Measurements from ENCODE around the gene DGLUCY. TPM values are rescaled to one million over a fixed set of nuclear protein-coding genes. Genes with fewer than 3 reads are reported as not detected.
"Not testable (repeated sequence)": the region's sequence is repeated elsewhere in the genome, so short reads cannot be mapped to it uniquely, and the experiment has no call there.

DGLUCY gene
- total and polyA plus RNA-seq, 5 donors from 2014 or later, result 45.2 to 120 (median 60.8) TPM

GRCh38 chr14:91245616-91246015 lies 131.7 kb downstream of the DGLUCY start:
- H3K36me3 ChIP-seq (ENCODE audit: control insufficient read depth, insufficient read depth, low read length); H3K9me3 Mint-ChIP-seq; ATAC-seq (ENCODE audit: low read depth in 2 of 2); H3K9me3 ChIP-seq (ENCODE audit: control insufficient read depth in 2 of 2, low read length in 2 of 2); H3K27me3 ChIP-seq (ENCODE audit: control insufficient read depth, insufficient read depth, low read length); DNase-seq: not testable (repeated sequence)
- Mint-ChIP-seq H3K36me3 (peaks cover 14% of the 10 kb centered on the region), H3K4me3 (peak overlapping the region; percentile 84 to 100 (median 92)), H3K4me1 (peaks cover 23 to 97% (median 75%) of the 10 kb centered on the region in 4 donors), H3K27ac (peak overlapping the region; percentile 96 to 100 (median 99)), H3K27me3 (peaks cover 11% of the 10 kb centered on the region)
- Histone ChIP-seq H3K4me1 (ENCODE audit: control insufficient read depth, insufficient read depth, low read length, poor library complexity, severe bottlenecking) (peaks cover 92% of the 10 kb centered on the region), H3K27ac (ENCODE audit: insufficient read depth, low read length, poor library complexity, severe bottlenecking) (peak overlapping the region; percentile 98), H3K4me3 (ENCODE audit: low read depth, low read length) (peak overlapping the region; percentile 92)

- H3K27me3 Mint-ChIP-seq, result peaks cover 11% of the 10 kb centered on the region
- peaks cover 24 to 96% (median 75%) of the 10 kb centered on the region in 4 donors for H3K4me1 Mint-ChIP-seq
- H3K27ac Mint-ChIP-seq, result peak overlapping the region; percentile 96 to 100 (median 99)
- DNase-seq (peak; percentile 78 to 96 (median 89)), ATAC-seq (ENCODE audit: low read depth in 2 of 2) (peak; percentile 69 to 75)
- H3K36me3 ChIP-seq (ENCODE audit: control insufficient read depth, insufficient read depth, low read length), result peaks cover 2% of the 10 kb centered on the region
- H3K9me3 ChIP-seq (ENCODE audit: control insufficient read depth in 2 of 2, low read length in 2 of 2), result no peaks in the 10 kb centered on the region
- peak overlapping the region; percentile 98 for H3K27ac ChIP-seq (ENCODE audit: insufficient read depth, low read length, poor library complexity, severe bottlenecking)
- H3K4me3 Mint-ChIP-seq, result peak overlapping the region; percentile 84 to 100 (median 92)
- no peaks in the 10 kb centered on the region for H3K27me3 ChIP-seq (ENCODE audit: control insufficient read depth, insufficient read depth, low read length)
- peaks cover 0 to 9% (median 4%) of the 10 kb centered on the region in 7 donors for H3K9me3 Mint-ChIP-seq
- peak overlapping the region; percentile 32 for H3K4me3 ChIP-seq (ENCODE audit: low read depth, low read length)
- H3K4me1 ChIP-seq (ENCODE audit: control insufficient read depth, insufficient read depth, low read length, poor library complexity, severe bottlenecking), result peaks cover 93% of the 10 kb centered on the region
- H3K36me3 Mint-ChIP-seq, result peaks cover 14% of the 10 kb centered on the region
Observed at GRCh38 chr14:91246051-91246852, 132.4 kb downstream of the DGLUCY start.

DNA sequence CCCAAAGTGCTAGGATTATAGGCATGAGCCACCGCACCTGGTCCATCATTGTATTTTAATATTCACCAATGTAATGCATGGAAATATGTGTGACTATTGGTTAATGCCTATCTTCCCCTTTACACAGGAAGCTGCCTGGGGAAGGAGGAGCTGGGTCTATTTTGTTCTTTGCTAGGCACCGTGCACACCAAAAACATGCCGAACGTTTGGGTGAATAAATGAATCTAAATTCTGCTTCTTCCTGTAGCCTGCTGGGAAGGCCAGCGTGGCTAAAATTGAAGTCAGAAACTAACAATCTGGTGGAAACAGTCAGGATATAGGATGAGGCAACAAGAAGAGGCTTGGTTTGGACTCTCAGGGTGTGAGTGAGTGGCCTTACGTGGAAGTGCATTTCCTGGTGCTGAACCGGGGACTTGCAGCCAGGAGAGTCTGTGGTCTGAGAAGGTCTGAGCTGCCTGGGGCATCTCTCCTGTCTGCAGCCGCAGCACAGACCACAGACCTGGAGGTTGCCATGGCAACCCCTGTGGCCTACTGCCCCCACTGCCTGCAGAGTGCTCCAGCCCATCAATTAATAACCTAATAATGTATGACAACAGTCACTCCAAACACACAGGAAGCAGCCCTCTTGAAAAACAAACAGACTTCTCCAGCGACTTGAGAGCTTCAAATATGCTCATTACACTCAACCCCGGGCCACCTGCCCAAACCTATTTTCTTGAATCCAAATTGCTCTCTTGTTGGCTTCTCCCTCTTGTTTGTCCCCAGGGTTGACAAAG lies 136.2 kb downstream of the DGLUCY start:
- Histone ChIP-seq H3K4me3 (ENCODE audit: low read depth, low read length) (peak overlapping the region; percentile 61), H3K27ac (ENCODE audit: insufficient read depth, low read length, poor library complexity, severe bottlenecking) (peak overlapping the region; percentile 98), H3K9me3 (ENCODE audit: control insufficient read depth in 2 of 2, low read length in 2 of 2) (no peaks in the 10 kb centered on the region), H3K36me3 (ENCODE audit: control insufficient read depth, insufficient read depth, low read length) (peaks cover 2% of the 10 kb centered on the region), H3K4me1 (ENCODE audit: control insufficient read depth, insufficient read depth, low read length, poor library complexity, severe bottlenecking) (peaks cover 90% of the 10 kb centered on the region), H3K27me3 (ENCODE audit: control insufficient read depth, insufficient read depth, low read length) (no peaks in the 10 kb centered on the region)
- H3K36me3 Mint-ChIP-seq, result peaks cover 11% of the 10 kb centered on the region
- ATAC-seq (ENCODE audit: low read depth in 2 of 2) (no peak), DNase-seq (peak; percentile 43 to 78 (median 55))
- H3K4me1 Mint-ChIP-seq, result peaks cover 32 to 90% (median 68%) of the 10 kb centered on the region in 4 donors
- peak overlapping the region; percentile 94 to 99 (median 96) for H3K27ac Mint-ChIP-seq
- peak overlapping the region; percentile 71 to 83 (median 80) for H3K4me3 Mint-ChIP-seq
- H3K9me3 Mint-ChIP-seq, result peaks cover 0 to 9% (median 4%) of the 10 kb centered on the region in 7 donors
- peaks cover 3% of the 10 kb centered on the region for H3K27me3 Mint-ChIP-seq

DNA sequence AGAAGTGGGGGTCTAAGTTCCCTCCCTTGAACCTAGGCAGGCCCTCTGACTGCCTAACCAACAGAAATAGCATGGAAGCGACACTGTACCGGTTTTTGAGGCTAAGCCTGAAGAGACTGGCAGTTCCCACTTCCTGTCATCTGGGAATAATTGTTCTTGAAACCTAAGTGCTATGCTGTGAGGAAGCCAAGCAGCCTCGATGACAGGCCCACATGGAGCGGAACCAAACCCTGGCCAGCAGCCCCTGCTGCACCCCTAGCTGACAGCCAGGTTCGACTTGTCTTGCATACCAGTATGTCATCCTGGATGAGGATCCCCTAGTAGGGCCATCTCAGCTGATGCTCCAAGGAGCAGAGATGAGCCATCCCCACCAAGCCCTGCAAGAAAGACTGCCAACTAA lies 137.0 kb downstream of the DGLUCY start:
- no peak for DNase-seq
- H3K4me3 Mint-ChIP-seq, result peak overlapping the region in 3 of 4 donors; percentile 79 to 83 (median 81)
- H3K4me1 ChIP-seq (ENCODE audit: control insufficient read depth, insufficient read depth, low read length, poor library complexity, severe bottlenecking), result peaks cover 89% of the 10 kb centered on the region
- ATAC-seq (ENCODE audit: low read depth in 2 of 2), result no peak
- no peaks in the 10 kb centered on the region for H3K9me3 ChIP-seq (ENCODE audit: control insufficient read depth in 2 of 2, low read length in 2 of 2)
- H3K27me3 ChIP-seq (ENCODE audit: control insufficient read depth, insufficient read depth, low read length), result no peaks in the 10 kb centered on the region
- H3K9me3 Mint-ChIP-seq, result peaks cover 0 to 8% (median 3%) of the 10 kb centered on the region in 7 donors
- H3K4me3 ChIP-seq (ENCODE audit: low read depth, low read length), result peak overlapping the region; percentile 61
- H3K4me1 Mint-ChIP-seq, result peaks cover 32 to 89% (median 68%) of the 10 kb centered on the region in 4 donors
- H3K36me3 Mint-ChIP-seq, result peaks cover 11% of the 10 kb centered on the region
- peak overlapping the region; percentile 94 to 99 (median 96) for H3K27ac Mint-ChIP-seq
- H3K27me3 Mint-ChIP-seq, result no peaks in the 10 kb centered on the region
- H3K36me3 ChIP-seq (ENCODE audit: control insufficient read depth, insufficient read depth, low read length), result peaks cover 2% of the 10 kb centered on the region
- peak overlapping the region; percentile 98 for H3K27ac ChIP-seq (ENCODE audit: insufficient read depth, low read length, poor library complexity, severe bottlenecking)

GRCh38 chr14:91252871-91253794 lies 139.3 kb downstream of the DGLUCY start:
- H3K27ac Mint-ChIP-seq, result peak overlapping the region; percentile 29 to 99 (median 93)
- H3K4me1 Mint-ChIP-seq, result peaks cover 28 to 87% (median 64%) of the 10 kb centered on the region in 4 donors
- Histone ChIP-seq H3K27me3 (ENCODE audit: control insufficient read depth, insufficient read depth, low read length) (no peaks in the 10 kb centered on the region), H3K4me3 (ENCODE audit: low read depth, low read length) (no peak overlapping the region), H3K4me1 (ENCODE audit: control insufficient read depth, insufficient read depth, low read length, poor library complexity, severe bottlenecking) (peaks cover 77% of the 10 kb centered on the region), H3K36me3 (ENCODE audit: control insufficient read depth, insufficient read depth, low read length) (no peaks in the 10 kb centered on the region), H3K27ac (ENCODE audit: insufficient read depth, low read length, poor library complexity, severe bottlenecking) (peak overlapping the region; percentile 98), H3K9me3 (ENCODE audit: control insufficient read depth in 2 of 2, low read length in 2 of 2) (no peaks in the 10 kb centered on the region)
- peaks cover 3% of the 10 kb centered on the region for H3K36me3 Mint-ChIP-seq
- H3K4me3 Mint-ChIP-seq, result peak overlapping the region; percentile 65 to 91 (median 86)
- H3K27me3 Mint-ChIP-seq, result no peaks in the 10 kb centered on the region
- DNase-seq (peak; percentile 37 to 53 (median 48)), ATAC-seq (ENCODE audit: low read depth in 2 of 2) (peak; percentile 17 to 25)
- no peaks in the 10 kb centered on the region for H3K9me3 Mint-ChIP-seq

DNA sequence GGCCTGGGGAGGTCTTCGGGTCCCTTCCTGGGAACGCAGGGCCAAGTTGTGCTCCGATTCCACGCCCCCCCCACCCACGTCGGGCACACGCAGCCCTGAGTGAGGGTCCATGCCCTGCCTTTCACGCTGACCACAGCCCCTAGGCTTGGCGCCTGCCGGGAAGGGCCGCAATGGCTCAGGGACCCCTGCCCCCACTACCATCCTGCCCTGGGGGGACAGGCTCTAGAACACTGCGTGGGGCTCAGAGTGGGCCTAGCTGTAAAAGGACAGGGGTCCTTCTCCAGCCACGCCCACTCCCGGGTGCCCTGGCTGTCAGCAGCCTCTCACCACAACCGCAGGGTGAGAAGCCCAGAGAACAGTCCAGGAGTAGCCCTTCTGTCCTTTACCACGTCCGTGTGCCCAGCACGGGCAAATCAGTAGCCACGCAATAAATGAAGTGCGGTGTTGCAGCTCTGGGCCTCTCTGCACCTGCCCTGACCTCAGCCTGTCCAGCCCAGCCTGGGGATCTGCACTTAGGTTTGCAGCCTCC lies 140.0 kb downstream of the DGLUCY start:
- DNase-seq (no peak), ATAC-seq (ENCODE audit: low read depth in 2 of 2) (no peak)
- Histone ChIP-seq H3K4me3 (ENCODE audit: low read depth, low read length) (no peak overlapping the region), H3K27me3 (ENCODE audit: control insufficient read depth, insufficient read depth, low read length) (no peaks in the 10 kb centered on the region), H3K9me3 (ENCODE audit: control insufficient read depth in 2 of 2, low read length in 2 of 2) (no peaks in the 10 kb centered on the region), H3K4me1 (ENCODE audit: control insufficient read depth, insufficient read depth, low read length, poor library complexity, severe bottlenecking) (peaks cover 73% of the 10 kb centered on the region), H3K36me3 (ENCODE audit: control insufficient read depth, insufficient read depth, low read length) (no peaks in the 10 kb centered on the region), H3K27ac (ENCODE audit: insufficient read depth, low read length, poor library complexity, severe bottlenecking) (peak overlapping the region; percentile 79)
- H3K4me3 Mint-ChIP-seq, result peak overlapping the region; percentile 88 to 96 (median 91)
- peak overlapping the region; percentile 91 to 99 (median 93) for H3K27ac Mint-ChIP-seq
- no peaks in the 10 kb centered on the region for H3K27me3 Mint-ChIP-seq
- H3K36me3 Mint-ChIP-seq, result peaks cover 3% of the 10 kb centered on the region
- H3K4me1 Mint-ChIP-seq, result peaks cover 28 to 85% (median 60%) of the 10 kb centered on the region in 4 donors
- no peaks in the 10 kb centered on the region for H3K9me3 Mint-ChIP-seq
